NAMALWA (cell line): Measurements from ENCODE around the gene SOHLH2.

ENCODE experiments used
- DNase-seq: peaks from one replicate; pipeline ENCODE4 v3.0.0-alpha.2; 2015; ENCODE audit warnings: low spot score

SOHLH2 gene

DNA sequence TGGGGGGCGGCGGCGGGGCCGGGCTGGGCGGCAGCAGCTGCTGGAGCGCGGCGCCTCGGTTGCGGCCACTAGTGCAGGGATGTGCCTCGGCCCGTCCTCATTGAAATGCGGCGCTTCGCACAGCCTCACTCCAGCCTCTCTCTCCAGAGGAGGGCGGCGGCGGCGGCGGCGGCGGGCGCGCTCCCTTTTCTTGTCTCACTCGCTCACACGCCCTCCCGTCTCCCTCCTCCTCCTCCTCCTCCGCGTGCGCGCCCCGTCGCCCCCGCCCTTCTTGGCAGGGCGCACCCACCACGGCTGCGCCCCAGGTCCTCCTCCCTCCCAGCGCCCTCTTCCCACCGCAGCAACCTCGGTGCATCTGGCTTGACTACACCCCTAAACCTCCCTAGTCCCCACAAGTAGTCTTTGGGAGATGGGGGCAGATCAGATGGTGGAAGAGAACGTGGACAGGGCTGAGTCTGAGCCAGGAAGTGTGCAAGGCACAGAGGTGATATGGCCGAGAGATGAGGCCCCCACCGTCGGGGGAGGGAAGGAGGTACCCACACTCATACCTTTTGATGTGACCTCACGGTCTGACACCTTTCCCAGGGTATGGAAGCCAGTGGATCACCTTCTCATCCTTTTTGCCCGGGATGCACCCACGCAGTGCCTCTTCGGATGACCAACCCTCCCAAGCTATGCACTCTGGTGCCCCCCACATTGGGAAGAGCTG is 83.0 kb downstream of the SOHLH2 start, which contains the start of gene DCLK1:
DCLK1 (minus strand) TSS at position 161 of the 709 bp plus-strand sequence.
- DNase-seq: no peak

DNA sequence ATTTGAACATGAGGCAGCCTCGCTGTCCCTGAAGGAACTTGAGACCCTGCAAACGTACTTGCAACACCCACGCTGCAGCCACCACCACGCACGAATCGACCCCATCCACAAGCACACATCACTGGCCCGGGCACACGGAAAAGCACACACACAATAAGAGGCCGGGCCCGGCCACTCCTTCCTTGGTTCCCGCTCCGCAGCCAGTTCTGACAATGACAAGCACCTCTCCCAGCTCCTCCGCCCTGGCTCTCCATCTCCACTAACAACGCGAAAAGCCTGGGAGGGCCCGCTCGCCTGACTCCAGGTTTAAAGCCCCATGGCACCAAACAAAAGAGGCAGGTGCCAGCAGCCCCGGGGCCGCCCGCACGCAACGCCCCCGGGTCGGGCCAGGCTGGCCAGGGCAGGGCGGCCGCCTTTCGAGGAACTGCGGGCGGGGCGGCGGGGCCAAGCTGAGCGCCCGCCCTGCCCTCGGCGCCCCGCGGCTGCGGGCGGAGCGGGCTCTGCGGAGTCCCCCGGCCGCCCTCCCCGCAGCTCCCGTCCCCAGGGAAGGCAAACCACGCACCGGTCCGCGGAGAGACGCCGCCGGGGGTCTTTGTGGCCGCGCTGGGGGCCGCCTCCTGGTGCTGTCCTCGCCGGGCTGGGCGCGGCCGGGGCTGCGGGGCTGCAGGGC is 83.7 kb downstream of the SOHLH2 start:
- DNase-seq: no peak

DNA sequence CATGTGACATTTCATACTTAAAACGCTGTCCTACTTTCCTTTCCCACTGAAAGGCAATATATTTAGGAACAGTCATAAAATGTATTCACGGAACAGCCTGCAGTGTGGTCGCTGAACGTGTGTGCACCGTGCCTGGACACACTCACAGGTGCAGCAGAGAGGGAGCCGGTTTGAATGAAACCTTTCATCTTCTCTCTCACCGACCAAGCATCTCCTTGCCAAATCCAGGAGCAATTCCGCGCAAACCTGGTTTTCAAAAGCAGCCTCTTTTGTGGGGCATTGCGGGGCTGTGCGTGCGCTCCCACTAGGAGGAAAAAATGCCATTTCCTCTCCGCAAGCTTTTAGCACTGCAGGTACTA is 84.2 kb downstream of the SOHLH2 start:
- no peak for DNase-seq

DNA sequence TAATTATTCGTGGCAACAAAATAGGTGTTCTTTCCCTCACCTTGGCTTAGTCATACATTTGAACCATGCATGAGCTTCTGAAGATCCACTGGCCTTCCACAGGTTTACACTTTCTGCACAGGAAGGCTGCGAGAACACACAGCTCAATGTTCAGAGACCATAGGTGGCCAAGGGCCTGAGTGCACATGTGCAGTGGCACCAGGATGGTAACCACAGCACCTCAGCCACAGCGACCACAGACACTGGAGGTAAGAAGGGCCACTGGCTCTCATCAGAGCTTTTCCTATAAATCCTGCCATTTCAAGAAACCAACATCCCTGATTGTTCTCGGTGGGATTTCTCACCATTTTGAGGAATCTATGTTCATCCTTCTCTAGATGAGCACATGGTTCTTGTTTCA is 84.8 kb downstream of the SOHLH2 start:
- no peak for DNase-seq

DNA sequence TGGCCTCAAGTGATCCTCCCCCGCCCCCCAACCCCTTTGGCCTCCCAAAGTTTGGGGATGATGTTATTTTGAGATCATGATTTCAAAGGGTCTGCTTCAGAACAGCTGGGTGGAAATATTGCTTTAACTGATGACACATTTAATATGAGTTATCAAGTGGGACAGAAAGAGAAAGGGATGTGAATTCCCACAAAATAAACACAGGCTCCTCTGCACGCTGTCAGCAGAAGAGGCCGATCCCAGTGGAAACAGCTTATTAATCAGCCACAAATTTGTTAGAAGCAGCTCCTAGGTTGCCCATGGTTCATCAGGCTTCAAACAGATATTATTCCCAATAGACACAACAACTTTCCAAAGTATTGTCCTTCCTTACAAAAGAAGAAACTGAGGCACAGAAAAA is 87.9 kb downstream of the SOHLH2 start:
- DNase-seq: no peak

DNA sequence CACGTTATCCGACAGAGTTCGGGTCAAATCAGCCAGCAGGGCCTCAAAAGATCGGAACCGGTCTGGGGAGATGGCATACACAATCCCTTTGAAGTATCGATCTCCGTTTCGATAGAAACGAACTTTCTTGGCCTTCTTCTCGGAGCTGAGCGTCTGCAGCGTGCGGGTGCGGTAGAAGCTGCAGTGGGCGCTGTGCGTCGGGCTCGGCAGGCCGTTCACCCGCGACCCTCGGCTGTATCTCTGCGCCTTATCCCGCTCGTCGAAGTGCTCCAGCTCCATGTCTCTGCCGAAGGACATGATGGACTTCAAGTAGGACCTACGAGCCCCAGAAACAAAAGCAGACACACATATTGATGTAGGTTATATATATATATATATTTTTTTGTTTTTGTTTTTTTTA is 88.5 kb downstream of the SOHLH2 start:
- DNase-seq: no peak

DNA sequence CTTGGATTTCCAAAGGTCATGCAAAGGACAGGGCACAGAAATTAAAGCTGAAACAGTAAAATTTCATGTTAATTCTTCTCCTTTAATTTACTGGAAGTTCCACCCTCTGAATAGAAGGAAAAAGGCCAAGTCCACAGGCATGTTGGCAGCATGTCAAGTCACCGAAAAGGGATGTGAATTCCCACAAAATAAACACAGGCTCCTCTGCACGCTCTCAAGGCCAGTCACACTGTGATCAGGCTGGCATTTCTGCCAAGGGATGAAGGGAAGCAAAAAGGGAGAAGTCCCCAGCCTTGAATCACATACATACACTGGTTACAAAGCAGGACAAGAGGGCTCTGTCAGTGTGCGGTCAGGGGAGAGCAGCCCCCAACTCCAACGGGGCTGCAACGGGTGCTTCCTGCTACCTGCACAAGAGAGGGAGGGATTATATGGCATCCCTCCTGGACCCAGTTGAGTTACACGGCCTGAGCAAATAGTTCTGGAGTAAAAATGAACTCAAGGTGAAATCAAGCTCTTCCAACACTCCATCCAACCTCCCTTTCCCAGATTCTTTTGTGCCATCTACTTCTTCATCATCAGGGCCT is 90.0 kb downstream of the SOHLH2 start:
- DNase-seq: no peak
